Lung (tissue), 12 donors: ENCODE results near the gene CD200R1L. TPM values are rescaled to one million over a fixed set of nuclear protein-coding genes. Genes with fewer than 3 reads are reported as not detected.

Source experiments
- ATAC-seq: fragments of 200-7000 bp; cut with Tn5 transposase; one replicate; pipeline ENCODE4 v1.9.1; 2020; ENCODE audit warnings: moderate number of reproducible peaks; ENCODE audit not compliant: insufficient read depth, low FRiP score
- DNase-seq, 3 donors: peaks; one replicate each; pipeline ENCODE4 v3.0.0-alpha.2; 2013 to 2017
- H3K27ac ChIP-seq, 2 donors: one replicate each; pipeline ENCODE4 v1.5.1; 2013; ENCODE audit warnings: mild to moderate bottlenecking in 2 of 2, moderate library complexity in 2 of 2, control low read depth in 1 of 2, inconsistent platforms in 1 of 2, low read depth in 1 of 2, low read length in 1 of 2
- H3K27me3 ChIP-seq, 3 donors: one replicate each; pipeline ENCODE4 v1.5.1; 2013; ENCODE audit warnings: low read length in 2 of 3; ENCODE audit not compliant: control insufficient read depth in 3 of 3, insufficient read depth in 3 of 3
- H3K36me3 ChIP-seq, 4 donors: one replicate each; pipeline ENCODE4 v1.5.1; 2013; ENCODE audit warnings: low read length in 4 of 4, mild to moderate bottlenecking in 1 of 4, moderate library complexity in 1 of 4; ENCODE audit not compliant: control insufficient read depth in 4 of 4, insufficient read depth in 4 of 4
- H3K4me1 ChIP-seq, 5 donors: one replicate each; pipeline ENCODE4 v1.5.1; 2013; ENCODE audit warnings: low read length in 5 of 5, mild to moderate bottlenecking in 2 of 5, moderate library complexity in 1 of 5; ENCODE audit not compliant: control insufficient read depth in 5 of 5, insufficient read depth in 5 of 5
- H3K4me3 ChIP-seq: one replicate; pipeline ENCODE4 v1.5.1; 2013; ENCODE audit warnings: mild to moderate bottlenecking, control low read depth, moderate library complexity
- H3K9ac ChIP-seq, 2 donors: one replicate each; pipeline ENCODE4 v1.5.1; 2013; ENCODE audit warnings: low read length in 2 of 2, control low read depth in 1 of 2; ENCODE audit not compliant: insufficient read depth in 1 of 2
- H3K9me3 ChIP-seq, 4 donors: one replicate each; pipeline ENCODE4 v1.5.1; 2013; ENCODE audit warnings: low read length in 3 of 4, mild to moderate bottlenecking in 1 of 4, moderate library complexity in 1 of 4; ENCODE audit not compliant: control insufficient read depth in 4 of 4, insufficient read depth in 3 of 4
- WGBS, 2 donors: extraction: QIAGEN DNeasy Blood & Tissue Kit; methylation state at CpG; one replicate each; pipeline ENCODE4 v1.1.7; 2013; 5-methylcytosine and 5-hydroxymethylcytosine counted together
- polyA plus RNA-seq, 2 donors: library from polyadenylated mRNA; stranded (reverse); fragments of 200-250 nt; gene quantifications; one replicate each; pipeline ENCODE4 v1.2.1, GENCODE V29; 2013
- total RNA-seq, 2 donors: library from RNA; depleted of rRNA in 1 of 2; stranded (reverse); fragments of >200 nt in 1 of 2; gene quantifications; one replicate each; pipeline ENCODE4 v1.2.1, GENCODE V29; 2014 to 2021
- TF ChIP-seq, protein P1 (sequence below): IDR thresholded peaks from 2 replicates; pipeline ENCODE4 v1.5.1; 2012; ENCODE audit warnings: mild to moderate bottlenecking; ENCODE audit errors: control extremely low read depth, extremely low read depth
- donor health status: control.
- donor health status: control.
- donor health status: Bipolar disorder and iron deficiency.
- donor health status: healthy.
- donor health status: DM: yes; HTN: yes; CAD: no.

Gene CD200R1L
- total and polyA plus RNA-seq, 4 donors = not detected

DNA sequence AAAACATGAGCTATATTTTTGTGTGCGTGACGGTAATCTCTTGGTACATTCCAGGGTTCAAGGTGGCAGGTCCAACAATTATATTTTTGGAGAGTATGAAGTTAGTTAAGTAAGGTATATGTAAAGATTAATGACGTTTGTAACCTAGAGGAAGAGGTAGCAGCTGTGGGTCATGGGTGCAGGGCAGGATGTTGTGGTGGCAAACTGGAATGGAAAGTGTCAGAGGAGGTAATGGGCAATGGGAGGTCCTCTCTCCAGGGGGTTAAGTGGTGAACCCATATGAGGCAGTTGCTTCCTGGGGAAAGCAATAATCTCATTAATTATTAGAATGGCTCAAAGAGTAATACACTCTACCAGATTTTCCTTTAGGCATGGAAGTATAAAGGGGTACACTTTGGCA is 1.0 kb upstream of the CD200R1L start:
- Histone ChIP-seq H3K27ac (no peak overlapping the region), H3K9me3 (peaks cover 0 to 13% (median 7%) of the 10 kb centered on the region in 4 donors), H3K4me1 (no peaks in the 10 kb centered on the region), H3K9ac (no peak overlapping the region), H3K27me3 (no peaks in the 10 kb centered on the region), H3K4me3 (no peak overlapping the region), H3K36me3 (no peaks in the 10 kb centered on the region)
- DNase-seq = no peak
- TF ChIP-seq, protein P1, sequence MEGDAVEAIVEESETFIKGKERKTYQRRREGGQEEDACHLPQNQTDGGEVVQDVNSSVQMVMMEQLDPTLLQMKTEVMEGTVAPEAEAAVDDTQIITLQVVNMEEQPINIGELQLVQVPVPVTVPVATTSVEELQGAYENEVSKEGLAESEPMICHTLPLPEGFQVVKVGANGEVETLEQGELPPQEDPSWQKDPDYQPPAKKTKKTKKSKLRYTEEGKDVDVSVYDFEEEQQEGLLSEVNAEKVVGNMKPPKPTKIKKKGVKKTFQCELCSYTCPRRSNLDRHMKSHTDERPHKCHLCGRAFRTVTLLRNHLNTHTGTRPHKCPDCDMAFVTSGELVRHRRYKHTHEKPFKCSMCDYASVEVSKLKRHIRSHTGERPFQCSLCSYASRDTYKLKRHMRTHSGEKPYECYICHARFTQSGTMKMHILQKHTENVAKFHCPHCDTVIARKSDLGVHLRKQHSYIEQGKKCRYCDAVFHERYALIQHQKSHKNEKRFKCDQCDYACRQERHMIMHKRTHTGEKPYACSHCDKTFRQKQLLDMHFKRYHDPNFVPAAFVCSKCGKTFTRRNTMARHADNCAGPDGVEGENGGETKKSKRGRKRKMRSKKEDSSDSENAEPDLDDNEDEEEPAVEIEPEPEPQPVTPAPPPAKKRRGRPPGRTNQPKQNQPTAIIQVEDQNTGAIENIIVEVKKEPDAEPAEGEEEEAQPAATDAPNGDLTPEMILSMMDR = no peak
- WGBS, 2 donors = 77% methylated on average over 3 of the region's 3 CpGs
- ATAC-seq = no peak

DNA sequence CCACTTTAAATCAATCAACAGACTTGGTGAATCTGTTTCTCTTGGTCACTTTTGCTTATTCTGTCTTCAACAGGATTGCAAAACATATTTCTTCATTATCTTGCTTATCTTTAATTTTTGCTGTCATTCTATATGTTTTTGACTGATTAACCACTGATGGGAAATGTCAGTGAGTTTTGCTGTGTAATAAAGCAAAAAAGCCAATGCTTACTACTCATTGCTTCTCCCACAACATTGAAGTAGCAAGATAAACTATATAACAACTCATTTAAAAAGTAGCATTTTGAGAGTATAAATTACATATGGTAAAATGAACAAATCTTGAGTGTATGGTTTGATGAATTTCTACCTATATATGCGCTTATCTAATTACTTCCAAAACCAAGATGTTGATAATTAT is 892 bp downstream of the CD200R1L start:
- no peak for DNase-seq
- peaks cover 0 to 16% (median 1%) of the 10 kb centered on the region in 4 donors for H3K9me3 ChIP-seq
- whole genome bisulfite sequencing, 2 donors = 84 to 86% methylated on average over 1 of the region's 1 CpG
- TF ChIP-seq, protein P1 = no peak
- no peak overlapping the region for H3K4me3 ChIP-seq
- H3K27ac ChIP-seq = no peak overlapping the region
- no peaks in the 10 kb centered on the region for H3K27me3 ChIP-seq
- no peak overlapping the region for H3K9ac ChIP-seq
- no peak for ATAC-seq
- H3K36me3 ChIP-seq = no peaks in the 10 kb centered on the region
- no peaks in the 10 kb centered on the region for H3K4me1 ChIP-seq

DNA sequence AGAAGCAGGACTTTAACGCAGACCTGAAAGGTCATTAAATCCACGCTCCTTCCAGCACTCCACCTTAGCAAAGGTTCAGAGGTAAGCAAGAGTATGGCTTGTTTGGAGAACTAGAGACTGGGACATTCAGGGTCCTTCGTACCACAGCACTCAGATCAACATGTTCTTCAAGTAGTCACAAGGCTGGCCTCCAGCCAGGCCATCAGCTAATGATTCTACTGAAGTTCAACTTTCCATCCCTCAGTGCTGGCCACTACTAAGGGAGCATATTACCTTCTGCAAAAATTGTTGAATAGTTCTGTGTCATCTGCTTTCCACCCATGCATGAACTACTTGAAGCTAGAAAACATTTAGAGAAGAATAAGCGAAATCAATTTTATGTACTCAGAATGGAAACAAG is 17.6 kb downstream of the CD200R1L start:
- 86 to 93% methylated on average over 4 of the region's 4 CpGs for WGBS, 2 donors
- ATAC-seq = no peak

More for the DNA sequence above, 17.6 kb downstream of the CD200R1L start:
- Histone ChIP-seq H3K27me3 (peaks cover 0 to 3% (median 0%) of the 10 kb centered on the region in 3 donors), H3K9me3 (no peaks in the 10 kb centered on the region), H3K9ac (no peak overlapping the region), H3K4me3 (no peak overlapping the region), H3K36me3 (no peaks in the 10 kb centered on the region), H3K27ac (no peak overlapping the region), H3K4me1 (no peaks in the 10 kb centered on the region)
- no peak for DNase-seq
- TF ChIP-seq, protein P1 = no peak
